ENCODE data around the gene EYS.

- TF ChIP-seq, protein P1, sequence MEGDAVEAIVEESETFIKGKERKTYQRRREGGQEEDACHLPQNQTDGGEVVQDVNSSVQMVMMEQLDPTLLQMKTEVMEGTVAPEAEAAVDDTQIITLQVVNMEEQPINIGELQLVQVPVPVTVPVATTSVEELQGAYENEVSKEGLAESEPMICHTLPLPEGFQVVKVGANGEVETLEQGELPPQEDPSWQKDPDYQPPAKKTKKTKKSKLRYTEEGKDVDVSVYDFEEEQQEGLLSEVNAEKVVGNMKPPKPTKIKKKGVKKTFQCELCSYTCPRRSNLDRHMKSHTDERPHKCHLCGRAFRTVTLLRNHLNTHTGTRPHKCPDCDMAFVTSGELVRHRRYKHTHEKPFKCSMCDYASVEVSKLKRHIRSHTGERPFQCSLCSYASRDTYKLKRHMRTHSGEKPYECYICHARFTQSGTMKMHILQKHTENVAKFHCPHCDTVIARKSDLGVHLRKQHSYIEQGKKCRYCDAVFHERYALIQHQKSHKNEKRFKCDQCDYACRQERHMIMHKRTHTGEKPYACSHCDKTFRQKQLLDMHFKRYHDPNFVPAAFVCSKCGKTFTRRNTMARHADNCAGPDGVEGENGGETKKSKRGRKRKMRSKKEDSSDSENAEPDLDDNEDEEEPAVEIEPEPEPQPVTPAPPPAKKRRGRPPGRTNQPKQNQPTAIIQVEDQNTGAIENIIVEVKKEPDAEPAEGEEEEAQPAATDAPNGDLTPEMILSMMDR (IDR thresholded peaks at IDR 0.05): no peak
- TF ChIP-seq POLR2A (IDR thresholded peaks at IDR 0.05): no peak
Measured at GRCh38 chr6:64249115-64249514, 1457.9 kb downstream of the EYS start.
